NK-92 (cell line): ENCODE measurements around the gene MCF2.

Source experiments
- DNase-seq: peaks from one replicate; lab custom pipeline; 2025; ENCODE audit not compliant: unreplicated experiment; lab: John Stamatoyannopoulos, UW

The MCF2 gene

DNA sequence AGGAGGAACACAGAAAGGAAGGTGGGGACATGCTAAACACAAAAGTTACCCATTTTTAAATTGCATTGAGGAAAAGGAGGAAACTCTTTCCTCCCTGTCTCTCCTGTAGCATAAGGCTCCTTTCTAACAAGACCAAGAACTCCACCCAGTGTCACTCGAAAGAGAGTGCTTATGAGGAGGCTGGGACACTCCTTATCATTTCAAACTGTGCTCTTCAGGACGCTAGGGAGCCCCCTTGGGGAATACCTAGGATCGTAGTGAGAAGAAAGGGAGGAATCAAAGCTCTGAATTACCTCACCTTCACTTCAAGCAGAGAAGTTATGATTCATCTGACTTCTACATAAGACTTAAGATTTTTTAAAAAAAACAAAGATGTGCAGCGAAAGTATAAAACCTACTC, 111.9 kb downstream of the MCF2 start:
- DNase-seq = no peak

DNA sequence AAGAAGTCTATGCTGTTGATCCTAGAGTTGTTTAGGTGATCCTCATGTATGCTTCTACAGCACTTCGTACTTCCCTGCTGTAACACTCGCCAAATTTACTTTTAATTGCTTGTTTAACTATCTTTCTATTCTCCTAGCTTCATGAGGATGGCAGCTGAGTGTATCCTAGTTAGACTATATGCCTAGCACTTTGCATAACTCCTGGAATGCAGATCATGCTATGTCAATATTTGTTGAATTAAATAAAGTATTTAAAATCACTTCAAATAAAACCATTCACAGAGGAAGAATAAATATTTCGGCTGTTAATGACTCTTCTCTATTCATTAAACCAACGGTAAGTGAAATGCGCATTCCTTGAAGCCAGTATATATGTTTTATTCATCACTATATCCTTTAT, 122.4 kb downstream of the MCF2 start:
- no peak for DNase-seq

DNA sequence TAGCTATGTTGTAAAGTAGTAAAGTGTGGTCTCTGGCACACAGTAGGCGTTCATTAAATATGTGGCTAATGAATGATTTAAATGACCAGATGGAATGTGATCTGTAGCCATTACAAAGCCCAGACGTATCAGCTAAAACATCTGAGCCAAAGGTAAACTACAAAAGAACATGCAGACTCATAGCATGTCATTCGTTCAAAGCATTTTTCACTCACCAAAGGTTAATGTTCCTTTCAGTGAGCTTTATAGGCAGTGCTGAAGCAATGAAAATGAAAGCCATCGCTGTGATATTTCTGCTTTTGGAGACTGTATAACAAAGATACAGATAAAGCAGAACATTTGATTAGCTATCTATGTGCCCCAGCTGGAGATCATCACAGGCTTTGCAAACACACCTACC, 126.9 kb downstream of the MCF2 start:
- no peak for DNase-seq

DNA sequence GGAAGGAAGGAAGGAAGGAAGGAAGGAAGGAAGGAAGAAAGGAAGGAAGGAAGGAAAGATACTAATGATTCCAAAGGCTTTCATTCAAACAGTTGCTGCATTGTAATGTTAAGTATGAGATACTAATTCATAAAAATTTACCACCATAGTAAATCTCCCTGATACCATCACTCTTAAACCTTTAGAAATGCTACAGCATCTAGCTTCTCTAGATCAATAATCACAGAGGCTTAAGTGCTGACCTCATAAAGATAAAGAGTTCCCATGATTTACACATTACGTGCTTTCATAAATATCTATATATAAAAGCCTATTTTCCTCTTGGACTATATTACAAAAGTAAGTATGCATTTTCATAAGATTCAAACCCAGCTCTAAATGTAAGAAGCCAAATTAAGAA, 141.0 kb downstream of the MCF2 start:
- DNase-seq = no peak

- no peak for DNase-seq
These were observed 144.7 kb downstream of the MCF2 start for GRCh38 chrX:139563251-139563650.

- DNase-seq = no peak
These were observed 147.7 kb downstream of the MCF2 start for GRCh38 chrX:139560221-139560620.

DNA sequence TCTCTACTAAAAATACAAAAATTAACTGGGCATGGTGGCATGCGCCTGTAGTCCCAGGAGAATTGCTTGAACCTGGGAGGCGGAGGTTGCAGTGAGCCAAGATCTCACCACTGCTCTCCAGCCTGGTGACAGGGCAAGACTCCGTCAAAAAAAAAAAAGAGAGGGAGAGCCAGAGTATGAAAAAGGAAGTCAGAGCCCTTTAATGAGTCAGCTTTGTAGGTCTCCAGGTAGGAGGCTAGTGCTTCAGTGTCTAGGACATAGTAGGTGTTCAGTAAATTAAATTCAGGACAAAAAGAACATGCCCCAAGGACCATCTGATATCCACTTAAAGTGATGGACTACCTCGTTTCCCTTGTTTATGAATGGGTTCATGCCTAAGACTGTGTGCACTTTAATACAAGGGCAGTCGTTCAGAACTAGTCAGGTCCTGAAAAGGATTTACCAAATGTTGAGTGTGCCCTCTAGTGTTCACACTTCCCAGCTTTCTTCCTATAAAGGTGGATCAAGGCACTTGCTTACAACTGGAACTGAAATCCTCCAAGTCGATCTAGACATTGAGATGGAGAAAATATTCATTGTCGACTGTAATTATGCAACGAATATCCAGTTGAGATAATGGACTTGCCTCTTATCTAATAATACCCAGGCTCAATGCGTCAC, 148.5 kb downstream of the MCF2 start:
- DNase-seq = no peak

- DNase-seq = no peak
These were observed 152.8 kb downstream of the MCF2 start for GRCh38 chrX:139554991-139555675.

- no peak for DNase-seq
These were observed 153.6 kb downstream of the MCF2 start for GRCh38 chrX:139554376-139554775.

GRCh38 chrX:139544591-139544990, 163.4 kb downstream of the MCF2 start:
- no peak for DNase-seq

DNA sequence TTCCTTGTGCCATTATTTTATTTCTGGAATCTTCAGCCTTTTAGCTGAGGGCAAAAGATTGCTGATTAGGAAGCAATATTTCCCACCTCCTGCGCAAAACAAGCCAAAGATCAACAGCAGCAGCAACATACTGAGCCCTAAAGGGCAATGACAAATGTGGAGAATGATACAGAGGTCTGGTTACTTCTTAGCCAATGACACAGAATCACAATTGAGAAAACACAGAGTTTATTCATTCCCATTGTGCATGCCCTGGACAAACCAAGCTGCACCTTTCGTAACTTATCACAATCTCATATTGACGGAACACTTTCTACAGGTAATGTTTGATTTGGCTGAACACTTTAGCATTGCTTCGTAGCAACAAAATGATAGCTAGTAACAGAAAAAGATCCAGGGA, 164.0 kb downstream of the MCF2 start:
- DNase-seq = no peak

- no peak for DNase-seq
These were observed 165.3 kb downstream of the MCF2 start for GRCh38 chrX:139542652-139543051.

DNA sequence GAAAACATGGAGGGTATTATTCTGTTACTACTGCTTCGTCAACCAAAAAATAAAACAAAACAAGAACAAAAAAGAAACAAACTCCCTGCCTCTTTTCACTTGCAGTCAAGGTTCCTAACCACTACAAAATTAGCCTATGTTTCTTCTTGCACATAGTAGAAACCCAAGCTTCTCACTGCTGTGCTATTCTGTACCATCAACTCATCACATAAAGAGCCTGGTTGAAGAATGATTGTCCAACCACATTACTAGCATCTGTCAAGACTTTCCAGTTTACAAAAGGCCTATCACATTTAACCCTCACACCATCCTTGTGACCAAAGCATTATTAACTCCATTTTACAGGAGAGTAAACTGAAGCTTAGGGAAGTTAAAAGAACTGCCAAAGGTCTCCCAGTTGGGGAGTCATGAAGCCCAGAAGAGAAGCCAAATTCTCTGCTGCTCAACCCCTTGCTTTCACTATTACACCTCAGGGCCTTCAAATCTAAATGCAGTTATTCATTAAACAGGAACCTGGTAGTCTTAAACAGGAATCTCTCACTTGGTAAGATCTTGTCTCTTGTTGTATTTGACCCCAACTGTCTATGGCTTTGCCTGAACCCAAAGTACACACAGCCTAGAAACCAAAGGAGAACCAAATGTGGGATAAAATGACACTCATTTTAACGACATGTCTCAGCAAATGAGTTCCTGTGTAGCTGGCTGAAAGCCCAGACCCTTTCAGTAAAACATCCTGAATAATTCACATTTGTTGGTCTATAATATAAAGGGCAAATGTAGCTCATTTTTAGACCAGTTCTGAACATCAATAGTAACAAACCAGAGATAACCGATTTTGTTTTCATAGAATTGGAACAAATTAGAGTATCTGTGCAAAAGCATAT, 168.8 kb downstream of the MCF2 start:
- DNase-seq = no peak

DNA sequence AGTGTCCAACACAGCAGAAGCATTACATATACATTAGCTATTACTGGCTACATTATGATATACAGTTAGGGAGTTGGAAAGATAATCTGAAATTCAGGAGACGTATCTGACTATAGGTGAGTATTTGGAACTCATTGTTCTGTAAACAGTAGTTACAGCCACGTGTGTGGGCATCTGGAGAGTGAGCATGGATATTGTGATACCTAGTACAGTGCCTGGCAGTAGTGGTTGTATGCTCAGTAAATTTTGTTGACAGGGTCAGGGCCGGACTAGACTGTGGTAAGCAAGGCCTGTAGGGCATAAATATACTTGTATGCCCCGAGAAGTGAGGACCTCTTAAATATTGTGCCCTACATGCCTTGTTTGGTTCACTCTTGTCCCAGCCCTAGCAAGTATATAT, 174.5 kb downstream of the MCF2 start:
- DNase-seq = no peak

DNA sequence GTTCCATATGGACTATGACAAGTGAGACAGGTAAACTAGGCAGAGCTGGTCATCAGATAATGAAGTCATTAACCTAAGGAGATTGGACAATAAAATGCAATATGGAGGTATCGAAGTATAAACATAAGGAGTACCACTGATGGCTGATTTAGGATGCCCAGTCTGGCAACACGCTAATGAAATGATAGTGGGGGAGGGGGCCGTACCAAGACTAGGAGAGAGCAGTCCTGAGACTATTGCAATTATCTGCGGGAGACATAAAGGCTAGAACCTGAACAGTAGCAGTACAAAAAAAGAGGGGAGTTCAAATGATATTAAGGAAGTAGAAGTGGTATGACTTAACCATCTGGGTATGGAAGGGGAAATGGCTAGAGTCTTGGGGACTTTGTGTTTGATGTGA, 175.1 kb downstream of the MCF2 start:
- no peak for DNase-seq
